Activated T-cell treated with anti-CD3 and anti-CD28 coated beads for 48 hours (primary cell): ENCODE measurements around the gene CCDC116.
"Not testable (repeated sequence)": the region's sequence is repeated elsewhere in the genome, so short reads cannot be mapped to it uniquely, and the experiment has no call there.

ENCODE experiments used
- DNase-seq: peaks from one replicate; pipeline ENCODE4 v3.0.0-alpha.2; 2020; ENCODE audit warnings: low read depth

The CCDC116 gene

GRCh38 chr22:21652010-21652546, 19.5 kb downstream of the CCDC116 start:
- DNase-seq: peak; percentile 86

DNA sequence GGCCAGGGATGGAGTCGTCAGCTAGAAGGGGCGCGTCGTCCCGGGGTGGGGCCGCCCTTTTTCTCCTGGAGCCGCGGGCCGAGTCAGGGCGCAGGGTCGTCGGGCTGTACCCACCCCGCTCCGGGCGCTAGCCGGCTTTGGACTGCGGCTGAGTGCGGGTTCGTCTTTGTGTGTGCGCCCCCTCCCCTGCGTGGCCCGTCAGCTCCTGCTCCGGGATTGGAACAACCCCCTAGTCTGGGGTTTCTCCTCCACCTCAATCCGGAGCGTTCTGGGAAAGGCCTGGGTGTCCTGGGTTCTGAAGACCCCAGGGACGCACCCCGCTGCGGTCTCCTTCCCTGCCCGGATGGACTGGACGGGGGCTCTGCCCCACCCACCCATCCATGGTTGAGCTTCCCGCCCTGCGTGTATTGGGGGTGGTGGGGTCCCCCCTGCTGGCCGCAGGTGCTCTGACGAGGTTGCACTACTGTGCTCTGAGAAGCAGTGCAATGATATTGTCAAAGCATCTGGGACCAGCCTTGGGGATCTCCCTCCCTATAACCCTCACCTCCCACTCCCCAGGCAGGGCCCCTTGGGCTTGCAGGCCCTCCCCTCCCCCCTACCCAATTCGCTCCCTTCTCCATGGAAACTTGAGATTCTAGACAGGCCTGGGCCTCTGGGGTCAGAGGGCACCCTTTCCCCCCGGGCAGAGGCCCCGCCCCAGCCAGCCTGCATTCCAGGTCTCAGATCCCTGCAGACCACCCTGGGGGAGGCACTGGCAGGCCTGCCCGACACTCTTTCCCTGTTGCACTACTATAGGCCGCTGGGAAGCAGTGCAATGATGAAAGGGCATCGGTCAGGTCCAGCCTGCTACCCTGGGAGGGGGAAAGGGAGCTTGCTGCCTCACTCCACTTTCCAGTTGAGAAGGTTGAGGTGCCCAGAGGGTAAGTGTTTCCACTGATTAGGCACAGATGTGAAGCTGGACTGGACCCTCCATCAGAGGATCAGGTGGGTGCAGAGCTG, 20.3 kb downstream of the CCDC116 start:
- DNase-seq: no peak

DNA sequence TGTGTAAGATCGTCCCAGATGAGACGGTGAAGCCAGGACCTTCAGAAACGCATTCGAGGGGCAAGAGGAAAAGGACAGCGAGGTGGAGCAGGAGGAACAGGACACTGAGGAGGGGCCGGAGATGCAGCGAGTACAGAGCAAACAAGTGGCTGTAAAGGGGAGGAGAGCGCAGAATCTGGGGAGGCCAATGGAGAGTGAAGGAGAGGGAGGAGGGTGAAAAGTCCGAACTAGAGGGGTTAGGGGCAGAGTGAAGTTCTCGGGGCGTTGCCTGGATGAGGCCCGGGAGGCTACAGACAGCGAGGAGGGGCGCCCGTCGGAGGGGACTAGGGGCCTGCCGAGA, 24.4 kb downstream of the CCDC116 start:
- no peak for DNase-seq

DNA sequence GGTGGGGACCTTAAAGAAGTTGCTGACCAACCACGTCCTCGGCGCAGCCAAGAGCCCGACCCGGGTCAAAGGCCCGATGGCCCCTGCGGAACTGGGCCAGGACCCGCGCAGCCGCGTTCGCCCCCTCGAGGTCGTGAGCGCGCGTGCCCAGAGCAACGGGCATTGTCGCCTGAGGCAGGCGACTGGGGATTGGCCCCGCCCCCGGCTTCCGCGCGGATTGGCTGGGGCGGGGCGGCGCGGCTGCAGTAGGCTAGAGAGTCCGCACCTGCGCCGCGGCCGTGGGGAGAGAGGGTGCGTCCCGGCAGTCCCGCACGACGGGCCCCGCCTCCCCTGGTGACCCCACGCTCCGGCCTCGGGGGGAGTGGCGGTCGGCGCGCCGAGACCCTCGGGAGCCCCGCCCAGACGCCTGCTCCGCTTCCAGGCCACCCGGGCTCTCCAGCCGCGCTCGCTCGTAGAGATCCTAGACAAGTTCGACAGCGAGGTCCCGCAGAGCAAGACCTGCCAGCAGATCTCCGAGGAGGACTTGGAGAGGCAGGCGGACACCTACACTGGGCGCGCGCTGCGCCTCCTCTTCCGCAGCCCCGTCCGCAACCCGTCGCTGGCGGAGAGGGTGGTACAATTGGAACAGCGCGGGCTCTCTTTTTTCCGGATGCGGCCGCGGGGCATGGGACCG, 24.9 kb downstream of the CCDC116 start:
- peak; percentile 78 for DNase-seq

GRCh38 chr22:21659864-21660525, 27.4 kb downstream of the CCDC116 start:
- no peak for DNase-seq

- DNase-seq: no peak
Measured at GRCh38 chr22:21660904-21661303, 28.3 kb downstream of the CCDC116 start.

- no peak for DNase-seq
Measured at GRCh38 chr22:21661991-21662390, 29.4 kb downstream of the CCDC116 start.

- no peak for DNase-seq
Measured at GRCh38 chr22:21663738-21664137, 31.2 kb downstream of the CCDC116 start.

GRCh38 chr22:21665047-21665851, 32.7 kb downstream of the CCDC116 start:
- no peak for DNase-seq

- no peak for DNase-seq
Measured at GRCh38 chr22:21666786-21667185, 34.2 kb downstream of the CCDC116 start.

- DNase-seq: no peak
Measured at GRCh38 chr22:21669026-21669425, 36.5 kb downstream of the CCDC116 start.

DNA sequence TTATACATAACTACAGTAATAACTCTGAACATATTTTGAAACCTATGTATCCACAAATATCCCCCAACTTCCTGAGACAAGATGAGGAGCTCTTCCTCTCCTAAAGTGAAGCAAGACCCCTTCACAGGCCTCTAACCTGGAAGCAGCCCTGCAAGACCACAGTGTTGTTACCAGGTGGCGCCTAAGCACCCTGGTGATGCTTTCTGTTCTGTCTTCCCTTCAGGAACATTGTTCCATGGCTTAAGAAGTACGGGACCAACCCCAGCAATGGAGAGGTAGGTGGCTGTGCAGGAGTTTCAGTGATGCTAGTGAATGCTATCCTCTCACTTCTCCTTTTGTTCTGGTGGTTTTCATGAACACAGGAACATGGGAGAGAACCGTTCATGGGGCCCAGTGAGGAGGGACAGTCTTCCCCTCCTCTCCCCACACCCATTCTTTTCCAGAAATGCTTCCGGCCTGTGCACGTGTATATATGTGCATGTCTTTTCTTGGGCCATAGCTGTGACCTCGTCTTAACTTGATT, 39.6 kb downstream of the CCDC116 start:
- no peak for DNase-seq

DNA sequence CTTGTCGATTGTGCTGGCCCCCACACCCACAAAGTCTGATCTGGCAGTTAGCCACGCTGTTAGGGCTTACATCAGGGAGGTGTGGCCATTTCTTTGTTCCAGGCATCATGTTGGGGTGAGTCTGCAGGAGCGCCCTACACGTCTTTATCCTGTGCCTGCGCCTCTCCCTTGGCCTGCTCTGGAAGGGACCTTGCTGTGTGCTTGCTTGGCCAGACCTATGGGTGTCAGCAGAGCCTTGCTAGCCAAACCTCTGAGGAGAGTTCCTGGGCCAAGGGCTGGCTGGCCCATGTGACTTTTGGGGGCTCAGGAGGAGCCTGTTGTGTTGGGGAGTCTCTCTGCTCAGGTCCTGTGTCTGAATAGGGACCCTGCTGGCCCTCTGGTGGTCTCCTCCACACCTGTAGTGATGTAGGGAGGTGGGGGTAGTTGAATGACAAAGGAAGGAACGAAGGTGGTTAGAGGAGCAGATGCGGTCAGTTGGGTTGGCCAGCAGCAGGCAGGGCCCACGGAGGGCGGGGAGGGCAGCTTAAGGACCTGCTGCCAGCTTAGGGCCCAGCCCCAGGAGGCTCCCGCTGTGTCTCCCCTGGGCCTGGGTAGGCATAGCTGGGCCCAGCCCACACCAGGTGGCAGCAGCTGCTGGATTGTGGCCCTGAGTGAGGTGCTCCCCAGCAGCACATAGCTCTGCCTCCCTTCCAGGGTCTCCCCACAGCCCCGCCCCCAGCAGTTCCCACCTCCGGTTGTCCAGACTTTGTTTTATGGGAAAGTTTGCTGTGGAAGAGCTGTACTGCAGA, 41.2 kb downstream of the CCDC116 start:
- DNase-seq: no peak

GRCh38 chr22:21674638-21675245, 42.2 kb downstream of the CCDC116 start:
- no peak for DNase-seq

- DNase-seq: no peak
Measured at GRCh38 chr22:21677606-21678443, 45.3 kb downstream of the CCDC116 start.

- not testable (repeated sequence) for DNase-seq
Measured at GRCh38 chr22:21678842-21679241, 46.3 kb downstream of the CCDC116 start.

GRCh38 chr22:21679383-21679782, 46.8 kb downstream of the CCDC116 start:
- no peak for DNase-seq

DNA sequence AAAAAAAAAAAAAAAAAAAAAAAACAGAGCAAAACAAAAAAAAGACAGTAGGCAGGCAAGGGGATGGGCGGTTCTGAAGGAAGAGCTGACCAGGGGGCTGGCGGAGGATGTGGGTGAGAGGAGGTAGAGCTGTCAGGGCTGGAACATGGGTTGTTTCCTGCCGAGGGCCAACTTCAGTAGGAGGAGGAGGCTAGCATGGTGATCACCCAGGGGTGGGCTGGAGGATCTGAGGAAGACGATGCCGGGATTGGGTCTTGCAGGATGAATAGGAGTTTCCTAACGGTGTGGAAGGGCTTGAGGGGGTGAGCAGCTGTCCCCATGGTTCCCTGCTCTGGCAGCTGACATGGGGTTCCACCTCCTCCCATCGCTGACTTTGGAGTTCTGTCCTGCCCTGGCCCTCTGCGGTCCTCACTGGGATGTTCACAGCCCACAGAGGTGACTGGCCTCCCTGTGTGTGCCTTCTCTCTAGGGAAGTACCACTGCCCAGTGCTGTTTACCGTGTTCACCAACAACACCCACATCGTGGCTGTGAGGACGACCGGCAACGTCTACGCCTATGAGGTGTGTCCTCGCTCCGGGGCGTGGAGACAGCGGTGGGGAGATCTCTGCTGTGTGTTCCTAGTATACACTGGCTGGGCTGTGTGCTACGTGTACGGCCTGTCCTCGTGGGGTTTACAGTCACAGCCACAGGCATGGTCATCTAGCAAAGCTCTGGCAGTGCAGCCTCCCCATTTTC, 48.4 kb downstream of the CCDC116 start:
- no peak for DNase-seq
